ENCODE data around the gene OR10AD1.

DNA sequence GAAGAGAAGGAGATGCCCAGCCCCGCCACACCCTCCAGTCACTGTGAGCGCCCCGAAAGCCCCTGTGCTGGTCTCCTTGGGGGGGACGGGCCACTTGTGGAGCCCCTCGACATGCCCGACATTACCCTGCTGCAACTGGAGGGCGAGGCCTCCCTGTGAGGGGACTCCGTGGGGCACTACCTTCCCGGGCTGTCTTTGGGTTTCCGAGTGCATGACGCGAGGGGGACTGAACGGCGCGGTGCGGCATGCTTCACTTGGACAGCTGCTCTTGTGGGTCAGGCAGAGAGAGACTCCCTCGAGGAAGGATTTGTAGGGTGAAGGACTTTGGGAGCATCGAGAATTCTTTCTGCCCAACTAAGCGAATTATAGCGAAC, 18.6 kb downstream of the OR10AD1 start:
- TF ChIP-seq POLR2A (IDR thresholded peaks at IDR 0.05; ENCODE audit: low read depth, low read length) (no peak), POLR2AphosphoS5 (IDR thresholded peaks at IDR 0.05; ENCODE audit: low read depth, low read length) (no peak), TAF1 (IDR thresholded peaks at IDR 0.05; ENCODE audit: borderline replicate concordance, low read depth, low read length) (no peak)

Data from GM12892 (cell line).